HEK293 (cell line): ENCODE results near the gene RRP8.

Experiments used
- CTCF ChIA-PET: fragments of 350-600 bp; formaldehyde crosslinking; extraction: SDS; loops from one replicate; lab custom pipeline; 2021; ENCODE audit warnings: antibody characterized with exemption; lab: Yijun Ruan, JAX
- POLR2A ChIA-PET: fragments of 300-600 bp; formaldehyde crosslinking; extraction: SDS; loops from one replicate; lab custom pipeline; 2020; ENCODE audit warnings: antibody characterized with exemption, inconsistent platforms; lab: Yijun Ruan, JAX
- H3K27ac ChIP-seq: fragments of 200-500 bp; sonication (Bioruptor generic); 2 replicates; pipeline ENCODE4 v1.5.1; 2014; ENCODE audit warnings: low read depth, low read length, control low read depth, inconsistent platforms; ENCODE audit errors: extremely low read depth
- H3K36me3 ChIP-seq, 2 experiments: fragments of 200-500 bp in 1 of 2; sonication (Bioruptor generic) in 1 of 2; 1 replicate in 1 of 2; 2 replicates in 1 of 2; pipeline ENCODE4 v1.5.1; 2014 to 2017; ENCODE audit warnings: inconsistent platforms in 2 of 2, low read length in 2 of 2; ENCODE audit not compliant: control insufficient read depth in 2 of 2, insufficient read depth in 1 of 2
- H3K4me1 ChIP-seq: fragments of 200-500 bp; sonication (Bioruptor generic); 2 replicates; pipeline ENCODE4 v1.5.1; 2014; ENCODE audit warnings: mild to moderate bottlenecking, low read length, inconsistent platforms; ENCODE audit not compliant: control insufficient read depth, insufficient read depth
- H3K4me3 ChIP-seq: 2 replicates; pipeline ENCODE4 v1.5.1; 2011; ENCODE audit warnings: low read depth, mild to moderate bottlenecking, control low read depth, low read length, moderate library complexity
- H3K9me3 ChIP-seq: fragments of 200-500 bp; sonication (Bioruptor generic); 2 replicates; pipeline ENCODE4 v1.5.1; 2014; ENCODE audit warnings: low read depth, low read length, inconsistent platforms; ENCODE audit not compliant: control insufficient read depth, insufficient read depth
- INSM2 ChIP-seq: fragments of 450-650 bp; formaldehyde crosslinking; IDR thresholded peaks from 2 replicates; pipeline ENCODE4 v1.5.1; 2016; ENCODE audit warnings: missing biosample characterization, missing genetic modification characterization
- KLF16 ChIP-seq: fragments of 450-650 bp; formaldehyde crosslinking; IDR thresholded peaks from 2 replicates; pipeline ENCODE4 v1.5.1; 2017; ENCODE audit warnings: missing biosample characterization, missing genetic modification characterization
- PBX3 ChIP-seq: sonication (generic); formaldehyde crosslinking; IDR thresholded peaks from 2 replicates; pipeline ENCODE4 v1.8.1; 2022; ENCODE audit warnings: mild to moderate bottlenecking, moderate library complexity, missing genetic modification reagents
- SP3 ChIP-seq: fragments of 450-650 bp; formaldehyde crosslinking; IDR thresholded peaks from 2 replicates; pipeline ENCODE4 v1.5.1; 2016; ENCODE audit warnings: missing biosample characterization, missing genetic modification characterization
- TRIM28 ChIP-seq: IDR thresholded peaks from 2 replicates; pipeline ENCODE4 v1.6.1; 2011; ENCODE audit warnings: low read length, control low read depth, borderline replicate concordance
- ZBTB1 ChIP-seq: fragments of 450-650 bp; formaldehyde crosslinking; IDR thresholded peaks from 2 replicates; pipeline ENCODE4 v1.5.1; 2016; ENCODE audit warnings: missing biosample characterization, missing genetic modification characterization
- ZEB2 ChIP-seq: fragments of 450-650 bp; formaldehyde crosslinking; IDR thresholded peaks from 2 replicates; pipeline ENCODE4 v1.5.1; 2016; ENCODE audit warnings: missing biosample characterization, missing genetic modification characterization
- ZFHX2 ChIP-seq: fragments of 450-650 bp; formaldehyde crosslinking; conservative IDR thresholded peaks from 2 replicates; pipeline ENCODE4 v1.5.1; 2016; ENCODE audit warnings: missing biosample characterization, missing genetic modification characterization
- ZFP41 ChIP-seq: fragments of 450-650 bp; formaldehyde crosslinking; IDR thresholded peaks from 2 replicates; pipeline ENCODE4 v1.5.1; 2016; ENCODE audit warnings: missing biosample characterization, missing genetic modification characterization, borderline replicate concordance
- ZNF10 ChIP-seq: fragments of 450-650 bp; formaldehyde crosslinking; IDR thresholded peaks from 2 replicates; pipeline ENCODE4 v1.5.1; 2017; ENCODE audit warnings: missing biosample characterization, missing genetic modification characterization
- ZNF184 ChIP-seq: fragments of 450-650 bp; IDR thresholded peaks from 2 replicates; pipeline ENCODE4 v1.5.1; 2018; ENCODE audit warnings: missing biosample characterization, mild to moderate bottlenecking, missing genetic modification characterization
- ZNF19 ChIP-seq: fragments of 450-650 bp; formaldehyde crosslinking; IDR thresholded peaks from 2 replicates; pipeline ENCODE4; 2016; ENCODE audit warnings: missing biosample characterization, missing genetic modification characterization, low read depth
- ZNF223 ChIP-seq: fragments of 450-650 bp; formaldehyde crosslinking; IDR thresholded peaks from 2 replicates; pipeline ENCODE4 v1.5.1; 2016; ENCODE audit warnings: missing biosample characterization, missing genetic modification characterization
- ZNF302 ChIP-seq: fragments of 450-650 bp; formaldehyde crosslinking; IDR thresholded peaks from 2 replicates; pipeline ENCODE4 v1.5.1; 2016; ENCODE audit warnings: missing biosample characterization, missing genetic modification characterization, low read depth
- ZNF335 ChIP-seq: fragments of 450-650 bp; formaldehyde crosslinking; conservative IDR thresholded peaks from 2 replicates; pipeline ENCODE4 v1.5.1; 2016; ENCODE audit warnings: missing biosample characterization, missing genetic modification characterization
- ZNF354C ChIP-seq: fragments of 450-650 bp; formaldehyde crosslinking; IDR thresholded peaks from 2 replicates; pipeline ENCODE4 v1.5.1; 2016; ENCODE audit warnings: missing biosample characterization, missing genetic modification characterization, low read depth, borderline replicate concordance
- ZNF488 ChIP-seq: fragments of 450-650 bp; formaldehyde crosslinking; IDR thresholded peaks from 2 replicates; pipeline ENCODE4 v1.5.1; 2016; ENCODE audit warnings: missing biosample characterization, missing genetic modification characterization
- ZNF501 ChIP-seq: fragments of 450-650 bp; formaldehyde crosslinking; IDR thresholded peaks from 2 replicates; pipeline ENCODE4 v1.5.1; 2016; ENCODE audit warnings: missing biosample characterization, missing genetic modification characterization
- ZNF518A ChIP-seq: fragments of 450-650 bp; formaldehyde crosslinking; conservative IDR thresholded peaks from 2 replicates; pipeline ENCODE4 v1.5.1; 2016; ENCODE audit warnings: low read depth, missing biosample characterization, missing genetic modification characterization
- ZNF558 ChIP-seq: fragments of 450-650 bp; formaldehyde crosslinking; IDR thresholded peaks from 2 replicates; pipeline ENCODE4 v1.5.1; 2016; ENCODE audit warnings: missing biosample characterization, missing genetic modification characterization
- ZNF626 ChIP-seq: fragments of 450-650 bp; sonication (Bioruptor Pico); formaldehyde crosslinking; IDR thresholded peaks from 2 replicates; pipeline ENCODE4 v1.5.1; 2018; ENCODE audit warnings: missing biosample characterization, missing genetic modification characterization, inconsistent platforms
- ZNF670 ChIP-seq: fragments of 450-650 bp; formaldehyde crosslinking; IDR thresholded peaks from 2 replicates; pipeline ENCODE4 v1.5.1; 2016; ENCODE audit warnings: missing biosample characterization, missing genetic modification characterization, low read depth
- ZXDB ChIP-seq: fragments of 450-650 bp; formaldehyde crosslinking; IDR thresholded peaks from 2 replicates; pipeline ENCODE4 v1.5.1; 2016; ENCODE audit warnings: missing biosample characterization, missing genetic modification characterization

Gene RRP8

GRCh38 chr11:6559369-6559768 lies 44.0 kb downstream of the RRP8 start:
- Histone ChIP-seq H3K9me3 (no peaks in the 10 kb centered on the region), H3K4me3 (no peak overlapping the region), H3K4me1 (no peaks in the 10 kb centered on the region)
- CTCF ChIA-PET, result no interaction called here
- POLR2A ChIA-PET, result interaction anchor here (0.6 kb wide), 1 partner anchor 44 kb away, joined by 3 read pairs; the partner anchor contains the start of genes ILK and RRP8
- TF ChIP-seq ZNF670 (tag by site-specific recombination), result no peak
- TF ChIP-seq ZNF19 (tag by site-specific recombination), result no peak
- TF ChIP-seq ZFHX2 (tag by site-specific recombination), result no peak
- TF ChIP-seq ZBTB1 (tag by site-specific recombination), result no peak
- no peak for TF ChIP-seq ZNF335 (tag by site-specific recombination)
- no peak for TF ChIP-seq ZXDB (tag by site-specific recombination)
- no peak for TF ChIP-seq ZEB2
- TF ChIP-seq, all 188 proteins: peak for 0
- Histone ChIP-seq H3K27ac (no peak overlapping the region), H3K36me3 (peaks cover 0 to 10% of the 10 kb centered on the region in 2 experiments; a peak in 1 of 3 replicates)

GRCh38 chr11:6557761-6558674 lies 45.4 kb downstream of the RRP8 start:
- H3K36me3 ChIP-seq, result peaks cover 0 to 10% of the 10 kb centered on the region in 2 experiments; a peak in 1 of 3 replicates
- no peaks in the 10 kb centered on the region for H3K4me1 ChIP-seq
- no peak overlapping the region for H3K4me3 ChIP-seq
- TF ChIP-seq ZNF626 (tag by site-specific recombination), result no peak
- TF ChIP-seq ZFP41 (tag by site-specific recombination), result no peak
- TF ChIP-seq ZNF223 (tag by site-specific recombination), result no peak
- no peak for TF ChIP-seq SP3 (tag by site-specific recombination)
- no peak for TF ChIP-seq ZNF184 (tag by site-specific recombination)
- no peak for TF ChIP-seq ZNF501 (tag by site-specific recombination)
- no peak for TF ChIP-seq KLF16 (tag by site-specific recombination)
- no peak for TF ChIP-seq INSM2 (tag by site-specific recombination)
- no peak for TF ChIP-seq ZNF558
- TF ChIP-seq ZNF488 (tag by site-specific recombination), result no peak
- no peak for TF ChIP-seq ZNF10 (tag by site-specific recombination)
- no peak for TF ChIP-seq PBX3 (CRISPR knock-in tag)
- no peak for TF ChIP-seq ZNF354C (tag by site-specific recombination)
- TF ChIP-seq ZNF518A (tag by site-specific recombination), result no peak
- no peak for TF ChIP-seq ZNF302 (tag by site-specific recombination)
- TF ChIP-seq TRIM28, result no peak
- no peaks in the 10 kb centered on the region for H3K9me3 ChIP-seq
- CTCF ChIA-PET, result no interaction called here
- POLR2A ChIA-PET, result no interaction called here
- no peak overlapping the region for H3K27ac ChIP-seq
